NCI-H187 (cell line): ENCODE results near the gene PRKD2.
"Not testable (repeated sequence)": the region's sequence is repeated elsewhere in the genome, so short reads cannot be mapped to it uniquely, and the experiment has no call there.

Experiments used
- DNase-seq, 2 experiments: peaks; one replicate each; lab custom pipeline; 2025; lab: John Stamatoyannopoulos, UW

Gene PRKD2

GRCh38 chr19:46717034-46717715 lies at the start of gene PRKD2:
TSS of gene PRKD2 (minus strand) at chr19:46717114. CDS start at chr19:46716370, 744 bp downstream.
- peak; percentile 39 to 54 for DNase-seq

DNA sequence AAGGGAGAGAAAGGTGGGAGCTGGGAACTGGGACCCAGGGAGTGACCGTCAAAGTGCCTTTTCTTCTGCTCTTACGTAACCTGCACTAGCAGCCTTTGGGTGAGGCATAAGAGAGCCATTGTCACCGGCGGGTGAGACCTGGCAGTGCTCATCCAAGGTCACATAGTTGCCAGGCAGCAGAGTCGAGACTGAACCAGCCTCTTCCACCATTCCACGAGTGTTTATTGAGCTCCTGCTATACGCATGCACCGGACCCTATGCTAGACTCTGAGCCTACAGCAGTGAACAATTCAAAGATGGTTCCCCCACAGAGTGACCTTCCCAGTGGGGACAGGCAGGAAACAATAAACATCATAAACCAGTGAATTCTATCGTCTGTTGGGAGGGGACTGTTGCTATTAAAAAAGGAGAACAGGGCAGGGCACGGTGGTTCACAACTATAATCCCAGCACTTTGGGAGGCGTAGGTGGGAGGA lies 47.9 kb upstream of the PRKD2 start:
- no peak for DNase-seq

DNA sequence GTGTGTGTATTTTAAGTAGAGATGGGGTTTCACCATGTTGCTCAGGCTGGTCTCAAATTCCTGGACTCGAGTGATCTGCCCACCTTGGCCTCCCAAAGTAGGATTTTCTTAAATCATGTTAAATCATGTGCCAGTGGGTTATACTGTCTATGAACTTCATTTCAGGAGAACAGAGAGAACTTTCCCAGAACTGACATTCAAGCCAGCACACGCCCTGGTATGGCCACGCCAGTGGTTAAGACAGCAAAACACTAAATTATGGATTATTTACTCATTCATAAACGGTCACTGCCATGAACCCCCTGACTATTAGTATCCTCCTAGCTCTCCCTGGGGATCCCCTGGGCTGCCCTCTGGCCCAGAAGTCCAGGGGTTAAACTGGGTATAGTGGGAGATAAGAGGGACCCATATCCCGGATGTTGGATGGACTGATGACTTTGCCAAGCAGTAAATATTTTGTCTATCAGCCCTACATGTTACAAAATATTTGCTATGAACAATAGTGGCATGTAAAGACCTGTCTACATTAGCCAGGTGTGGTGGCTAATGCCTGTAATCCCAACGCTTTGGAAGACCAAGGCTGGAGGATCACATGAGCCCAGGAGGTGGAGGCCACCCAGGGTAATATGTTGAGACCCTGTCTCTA lies 45.5 kb upstream of the PRKD2 start:
- no peak for DNase-seq

DNA sequence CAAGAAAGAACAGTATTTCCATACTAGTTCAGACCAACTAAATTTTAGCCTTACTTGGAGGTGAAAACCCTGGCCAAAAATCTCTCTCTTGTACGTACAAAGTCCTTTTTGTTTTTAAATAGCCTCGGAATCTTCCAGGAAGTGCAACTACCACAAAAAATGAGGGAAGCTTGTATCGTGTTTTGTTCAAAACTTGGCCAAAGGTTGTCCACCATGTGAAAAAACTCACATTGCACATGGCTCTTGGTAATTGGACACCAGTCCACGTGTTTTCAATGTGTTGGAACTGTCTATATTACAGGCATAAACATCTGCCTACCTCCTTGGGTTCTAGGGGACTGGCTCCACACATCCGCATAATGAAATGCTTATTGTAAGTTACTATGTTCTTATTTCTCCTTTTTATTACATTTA lies 44.5 kb upstream of the PRKD2 start:
- DNase-seq = no peak

DNA sequence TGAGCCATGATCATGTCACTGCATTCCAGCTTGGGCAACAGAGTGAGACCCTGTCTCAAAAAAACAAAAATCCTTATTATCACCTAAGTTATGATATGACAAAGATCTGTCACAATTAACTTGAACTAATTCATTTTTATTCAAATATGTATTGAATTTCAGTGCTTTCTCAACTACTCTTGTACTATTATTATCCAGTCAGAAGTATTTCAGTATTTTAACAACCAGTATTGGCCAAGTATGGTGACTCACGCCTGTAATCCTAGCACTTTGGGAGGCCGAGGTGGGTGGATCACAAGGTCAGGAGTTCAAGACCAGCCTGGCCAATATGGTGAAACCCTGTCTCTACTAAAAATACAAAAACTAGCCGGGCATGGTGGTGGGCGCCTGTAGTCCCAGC lies 44.0 kb upstream of the PRKD2 start:
- DNase-seq = not testable (repeated sequence)

- DNase-seq = no peak
These were observed 43.4 kb upstream of the PRKD2 start for GRCh38 chr19:46760363-46760762.

GRCh38 chr19:46759817-46760333 lies 43.0 kb upstream of the PRKD2 start:
- no peak for DNase-seq

- no peak for DNase-seq
These were observed 42.3 kb upstream of the PRKD2 start for GRCh38 chr19:46759206-46759605.

- no peak for DNase-seq
These were observed 39.6 kb upstream of the PRKD2 start for GRCh38 chr19:46756544-46756888.

DNA sequence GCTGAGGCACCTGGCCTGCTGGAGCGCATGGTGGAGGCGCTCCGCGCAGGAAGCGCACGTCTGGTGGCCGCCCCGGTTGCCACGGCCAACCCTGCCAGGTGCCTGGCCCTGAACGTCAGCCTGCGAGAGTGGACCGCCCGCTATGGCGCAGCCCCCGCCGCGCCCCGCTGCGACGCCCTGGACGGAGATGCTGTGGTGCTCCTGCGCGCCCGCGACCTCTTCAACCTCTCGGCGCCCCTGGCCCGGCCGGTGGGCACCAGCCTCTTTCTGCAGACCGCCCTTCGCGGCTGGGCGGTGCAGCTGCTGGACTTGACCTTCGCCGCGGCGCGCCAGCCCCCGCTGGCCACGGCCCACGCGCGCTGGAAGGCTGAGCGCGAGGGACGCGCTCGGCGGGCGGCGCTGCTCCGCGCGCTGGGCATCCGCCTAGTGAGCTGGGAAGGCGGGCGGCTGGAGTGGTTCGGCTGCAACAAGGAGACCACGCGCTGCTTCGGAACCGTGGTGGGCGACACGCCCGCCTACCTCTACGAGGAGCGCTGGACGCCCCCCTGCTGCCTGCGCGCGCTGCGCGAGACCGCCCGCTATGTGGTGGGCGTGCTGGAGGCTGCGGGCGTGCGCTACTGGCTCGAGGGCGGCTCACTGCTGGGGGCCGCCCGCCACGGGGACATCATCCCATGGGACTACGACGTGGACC lies 39.1 kb upstream of the PRKD2 start:
- DNase-seq = no peak

GRCh38 chr19:46755077-46755852 lies 38.4 kb upstream of the PRKD2 start:
- DNase-seq = no peak

DNA sequence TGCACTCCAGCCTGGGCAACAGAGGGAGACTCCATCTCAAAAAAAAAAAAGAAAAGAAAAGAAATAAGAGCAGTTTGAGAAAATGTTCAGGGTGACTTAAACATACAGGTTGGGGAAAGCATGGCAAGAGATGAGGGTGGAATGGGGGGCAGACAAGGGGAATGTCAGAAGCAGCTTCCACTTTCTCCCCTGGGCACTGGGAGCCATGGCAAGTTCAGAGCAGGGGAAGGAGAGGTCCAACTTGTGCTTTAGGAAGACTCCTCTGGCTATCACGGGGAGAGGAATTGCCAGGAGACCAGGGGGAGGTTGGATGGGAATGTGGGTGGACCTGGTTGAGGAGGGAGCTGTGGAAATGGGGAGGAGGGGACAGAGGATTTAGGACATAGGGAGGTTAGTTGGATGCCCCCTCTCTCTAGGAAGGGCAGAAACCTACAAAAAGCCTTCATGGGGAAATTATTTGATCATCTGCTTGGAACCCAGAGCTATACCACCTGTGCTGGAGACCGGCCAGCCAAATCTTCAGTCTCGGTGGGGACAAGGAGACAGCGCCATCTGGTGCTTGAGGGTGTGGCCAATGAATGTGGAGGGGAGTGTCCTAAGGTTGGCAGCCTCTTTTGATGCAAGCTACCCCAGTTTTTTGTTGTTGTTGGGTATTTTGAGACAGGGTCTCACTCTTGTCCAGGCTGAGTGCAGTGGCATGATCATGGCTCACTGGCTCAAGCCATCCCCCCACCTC lies 36.7 kb upstream of the PRKD2 start:
- DNase-seq = no peak

GRCh38 chr19:46748325-46749109 lies 31.6 kb upstream of the PRKD2 start:
- peak in 1 of 2 experiments; percentile 13 for DNase-seq

GRCh38 chr19:46746281-46747057 lies 29.6 kb upstream of the PRKD2 start, which contains the start of gene STRN4:
TSS of gene STRN4 (minus strand) at chr19:46746450. CDS start at chr19:46746430, 20 bp downstream.
- DNase-seq = peak; percentile 21 to 33

GRCh38 chr19:46745521-46746280 lies 28.8 kb upstream of the PRKD2 start, which contains the start of gene FKRP:
TSS of gene FKRP (plus strand) at chr19:46746057. CDS start at chr19:46755451, 9,394 bp downstream.
- DNase-seq = no peak

- no peak for DNase-seq
These were observed 28.1 kb upstream of the PRKD2 start for GRCh38 chr19:46745030-46745429.

DNA sequence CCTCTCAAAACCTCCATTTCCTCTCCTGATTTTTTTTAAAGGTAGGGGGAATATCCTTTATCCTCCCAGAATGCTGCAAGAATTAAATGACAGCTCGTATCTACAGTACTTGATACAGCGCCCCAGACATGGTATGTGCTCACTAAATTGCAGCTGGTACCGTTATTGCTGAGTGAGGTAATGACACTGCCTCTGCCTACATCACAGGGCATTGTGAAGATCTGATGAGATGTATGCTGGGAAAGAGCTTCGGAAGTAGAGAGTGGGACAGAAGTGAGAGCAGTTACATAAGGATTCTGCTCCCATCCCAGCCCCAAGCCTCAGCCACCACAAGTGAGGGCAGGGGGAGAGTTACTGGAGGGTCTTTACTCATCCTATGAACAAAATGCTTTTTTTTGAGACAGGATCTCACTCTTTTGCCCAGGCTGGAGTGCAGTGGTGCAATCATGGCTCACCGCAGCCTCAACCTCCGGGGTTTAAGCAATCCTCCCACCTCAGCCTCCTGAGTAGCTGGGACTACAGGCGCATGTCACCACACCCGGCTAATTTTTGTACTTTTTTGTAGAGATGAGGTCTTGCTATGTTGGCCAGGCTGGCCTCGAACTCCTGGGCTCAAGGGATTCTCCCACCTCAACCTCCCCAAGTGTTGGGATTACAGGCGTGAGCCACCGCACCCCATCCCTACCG lies 27.2 kb upstream of the PRKD2 start:
- DNase-seq = no peak

DNA sequence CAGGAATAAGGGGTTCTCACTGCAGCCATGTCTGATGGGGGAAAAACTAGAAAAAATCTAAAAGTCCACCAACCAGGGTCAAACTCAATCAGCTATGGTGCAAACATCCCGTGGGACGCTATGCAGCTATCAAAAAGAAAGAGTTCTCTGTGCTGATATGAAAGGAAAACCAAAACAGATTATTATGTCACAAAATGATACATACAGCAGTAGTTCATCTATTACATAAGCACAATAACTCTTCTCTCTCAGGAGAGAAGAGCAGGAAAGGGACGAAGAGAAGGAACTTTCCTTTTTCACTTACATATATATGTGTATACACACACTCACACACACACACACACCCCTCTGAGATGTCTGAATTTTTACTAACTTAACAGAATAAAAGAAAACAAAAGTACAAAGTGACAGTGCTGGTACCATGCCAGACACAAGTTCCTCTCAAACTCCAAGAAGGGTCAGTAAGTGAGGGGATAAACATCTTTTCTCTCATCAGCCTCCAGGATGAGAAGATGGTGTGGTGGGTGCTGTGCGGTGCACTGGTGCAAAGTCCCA lies 26.1 kb upstream of the PRKD2 start:
- no peak for DNase-seq
